A673 (cell line): ENCODE results near the gene SSBP2.

Source experiments
- EZH2 ChIP-seq: fragments of 200-600 bp; sonication (generic); IDR thresholded peaks from 2 replicates; pipeline ENCODE4 v1.6.1; 2017; ENCODE audit warnings: borderline replicate concordance, low read depth, mild to moderate bottlenecking, mixed read lengths, antibody characterized with exemption, low read length; ENCODE audit not compliant: poor library complexity, severe bottlenecking
- TF ChIP-seq, protein P1 (sequence below): fragments of 300-800, 200-600 bp; sonication (generic); conservative IDR thresholded peaks from 2 replicates; pipeline ENCODE4 v1.5.1; 2017; ENCODE audit warnings: low read depth, mild to moderate bottlenecking, antibody characterized with exemption, low read length, moderate library complexity, mixed read lengths

- TF ChIP-seq, protein P1, sequence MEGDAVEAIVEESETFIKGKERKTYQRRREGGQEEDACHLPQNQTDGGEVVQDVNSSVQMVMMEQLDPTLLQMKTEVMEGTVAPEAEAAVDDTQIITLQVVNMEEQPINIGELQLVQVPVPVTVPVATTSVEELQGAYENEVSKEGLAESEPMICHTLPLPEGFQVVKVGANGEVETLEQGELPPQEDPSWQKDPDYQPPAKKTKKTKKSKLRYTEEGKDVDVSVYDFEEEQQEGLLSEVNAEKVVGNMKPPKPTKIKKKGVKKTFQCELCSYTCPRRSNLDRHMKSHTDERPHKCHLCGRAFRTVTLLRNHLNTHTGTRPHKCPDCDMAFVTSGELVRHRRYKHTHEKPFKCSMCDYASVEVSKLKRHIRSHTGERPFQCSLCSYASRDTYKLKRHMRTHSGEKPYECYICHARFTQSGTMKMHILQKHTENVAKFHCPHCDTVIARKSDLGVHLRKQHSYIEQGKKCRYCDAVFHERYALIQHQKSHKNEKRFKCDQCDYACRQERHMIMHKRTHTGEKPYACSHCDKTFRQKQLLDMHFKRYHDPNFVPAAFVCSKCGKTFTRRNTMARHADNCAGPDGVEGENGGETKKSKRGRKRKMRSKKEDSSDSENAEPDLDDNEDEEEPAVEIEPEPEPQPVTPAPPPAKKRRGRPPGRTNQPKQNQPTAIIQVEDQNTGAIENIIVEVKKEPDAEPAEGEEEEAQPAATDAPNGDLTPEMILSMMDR: no peak
- no peak for TF ChIP-seq EZH2
Measured at GRCh38 chr5:81665795-81666194, 85.1 kb downstream of the SSBP2 start.
